ENCODE data around the gene NAA25. TPM values are rescaled to one million over a fixed set of nuclear protein-coding genes. Genes with fewer than 3 reads are reported as not detected.
"Not testable (repeated sequence)": the region's sequence is repeated elsewhere in the genome, so short reads cannot be mapped to it uniquely, and the experiment has no call there.

NAA25 gene
- total and polyA plus RNA-seq, 9 donors, result 5.7 to 36.9 (median 23.6) TPM

- Histone ChIP-seq H3K4me3 (no peak overlapping the region), H3K27me3 (no peaks in the 10 kb centered on the region), H3K27ac (no peak overlapping the region), H3K9me3 (no peaks in the 10 kb centered on the region), H3K4me1 (ENCODE audit: insufficient read depth) (peaks cover 9% of the 10 kb centered on the region), H3K36me3 (no peaks in the 10 kb centered on the region)
- intact Hi-C loops (cut with DNase I), result no loop called here
- TF ChIP-seq EP300 (IDR thresholded peaks at IDR 0.05) (no peak), CTCF (IDR thresholded peaks at IDR 0.05) (no peak), POLR2A (IDR thresholded peaks at IDR 0.05) (no peak)
- DNase-seq, result no peak
- WGBS, 3 donors, result 84 to 99% (median 94%) methylated on average over 4 of the region's 4 CpGs
Observed at GRCh38 chr12:112102127-112102526, 6.5 kb downstream of the NAA25 start.

GRCh38 chr12:112100500-112100899, 8.1 kb downstream of the NAA25 start:
- H3K36me3 ChIP-seq; intact Hi-C loops (cut with DNase I); H3K27ac ChIP-seq; H3K4me3 ChIP-seq; H3K9me3 ChIP-seq; H3K27me3 ChIP-seq; DNase-seq; H3K4me1 ChIP-seq (ENCODE audit: insufficient read depth): not testable (repeated sequence)
- 94 to 97% (median 96%) methylated on average over 15 of the region's 15 CpGs for WGBS, 3 donors

- DNase-seq, result no peak
Observed at GRCh38 chr12:112097641-112098040, 10.9 kb downstream of the NAA25 start.

GRCh38 chr12:112096667-112097066, 11.9 kb downstream of the NAA25 start:
- Histone ChIP-seq H3K36me3 (no peaks in the 10 kb centered on the region), H3K4me3 (no peak overlapping the region), H3K4me1 (ENCODE audit: insufficient read depth) (no peaks in the 10 kb centered on the region), H3K27me3 (no peaks in the 10 kb centered on the region), H3K27ac (no peak overlapping the region), H3K9me3 (no peaks in the 10 kb centered on the region)
- WGBS, 3 donors, result 56 to 61% (median 58%) methylated on average over 2 of the region's 2 CpGs
- TF ChIP-seq POLR2A (IDR thresholded peaks at IDR 0.05) (no peak), EP300 (IDR thresholded peaks at IDR 0.05) (no peak), CTCF (IDR thresholded peaks at IDR 0.05) (no peak)
- intact Hi-C loops (cut with DNase I), result no loop called here
- no peak for DNase-seq

More at GRCh38 chr12:112097641-112098040, 10.9 kb downstream of the NAA25 start:
- Histone ChIP-seq H3K9me3 (no peaks in the 10 kb centered on the region), H3K27ac (no peak overlapping the region), H3K27me3 (no peaks in the 10 kb centered on the region), H3K36me3 (no peaks in the 10 kb centered on the region), H3K4me3 (no peak overlapping the region), H3K4me1 (ENCODE audit: insufficient read depth) (no peaks in the 10 kb centered on the region)
- TF ChIP-seq CTCF (IDR thresholded peaks at IDR 0.05) (no peak), EP300 (IDR thresholded peaks at IDR 0.05) (no peak), POLR2A (IDR thresholded peaks at IDR 0.05) (no peak)
- 88 to 91% (median 91%) methylated on average over 8 of the region's 8 CpGs for WGBS, 3 donors
- intact Hi-C loops (cut with DNase I), result no loop called here

- Histone ChIP-seq H3K4me1 (ENCODE audit: insufficient read depth) (no peaks in the 10 kb centered on the region), H3K27me3 (no peaks in the 10 kb centered on the region), H3K4me3 (no peak overlapping the region), H3K36me3 (no peaks in the 10 kb centered on the region), H3K9me3 (no peaks in the 10 kb centered on the region), H3K27ac (no peak overlapping the region)
- no peak for DNase-seq
- intact Hi-C loops (cut with DNase I), result no loop called here
- TF ChIP-seq EP300 (IDR thresholded peaks at IDR 0.05) (no peak), POLR2A (IDR thresholded peaks at IDR 0.05) (no peak), CTCF (IDR thresholded peaks at IDR 0.05) (no peak)
Observed at GRCh38 chr12:112096070-112096469, 12.5 kb downstream of the NAA25 start.

Measured in ovary (tissue), 9 donors.